Measurements from ENCODE around the gene TTC9.

Gene TTC9

GRCh38 chr14:70718383-70719118 is 76.8 kb downstream of the TTC9 start:
- DNase-seq = no peak

GRCh38 chr14:70721542-70721941 is 79.8 kb downstream of the TTC9 start:
- no peak for DNase-seq

GRCh38 chr14:70722418-70722817 is 80.7 kb downstream of the TTC9 start:
- DNase-seq = no peak

- DNase-seq = no peak
These were observed 81.6 kb downstream of the TTC9 start for GRCh38 chr14:70723276-70723675.

GRCh38 chr14:70724110-70724509 is 82.4 kb downstream of the TTC9 start:
- DNase-seq = no peak

- no peak for DNase-seq
These were observed 83.2 kb downstream of the TTC9 start for GRCh38 chr14:70724944-70725343.
